GM21528 (cell line): ENCODE results near the gene AP1G1.
"Not testable (repeated sequence)": the region's sequence is repeated elsewhere in the genome, so short reads cannot be mapped to it uniquely, and the experiment has no call there.

Experiments used
- ATAC-seq: cut with Tn5 transposase; IDR thresholded peaks from one replicate; pipeline ENCODE4 v1.9.1; 2021; ENCODE audit warnings: mild to moderate bottlenecking, moderate library complexity; ENCODE audit not compliant: unreplicated experiment, low FRiP score

Gene AP1G1

DNA sequence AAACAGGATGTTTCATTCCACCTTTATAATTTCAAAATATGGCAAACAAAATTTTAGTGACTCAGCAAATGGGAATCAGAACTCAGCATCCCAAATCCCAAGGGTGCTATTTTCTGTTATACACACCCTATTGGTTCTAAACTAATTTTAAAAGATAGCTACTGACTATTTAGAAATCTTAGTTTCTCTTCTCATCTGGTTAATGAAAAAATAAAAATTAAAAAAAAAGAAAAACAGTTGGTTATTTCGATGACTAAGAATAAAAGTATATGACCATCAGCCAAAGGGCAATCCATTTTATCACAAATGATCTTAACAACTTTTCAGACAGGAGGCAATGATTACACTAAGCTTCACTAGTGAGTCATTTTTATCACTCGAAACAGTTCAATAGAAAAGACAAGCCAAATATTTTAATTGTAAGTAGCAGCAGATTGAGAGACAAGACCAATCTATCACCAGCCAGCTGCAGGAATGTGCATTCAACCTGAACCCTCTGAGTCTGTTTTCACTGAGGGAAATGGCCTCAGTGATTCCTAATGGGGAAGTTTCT, 99.3 kb downstream of the AP1G1 start:
- no peak for ATAC-seq

- no peak for ATAC-seq
These were observed 99.9 kb downstream of the AP1G1 start for GRCh38 chr16:71708696-71709095.

DNA sequence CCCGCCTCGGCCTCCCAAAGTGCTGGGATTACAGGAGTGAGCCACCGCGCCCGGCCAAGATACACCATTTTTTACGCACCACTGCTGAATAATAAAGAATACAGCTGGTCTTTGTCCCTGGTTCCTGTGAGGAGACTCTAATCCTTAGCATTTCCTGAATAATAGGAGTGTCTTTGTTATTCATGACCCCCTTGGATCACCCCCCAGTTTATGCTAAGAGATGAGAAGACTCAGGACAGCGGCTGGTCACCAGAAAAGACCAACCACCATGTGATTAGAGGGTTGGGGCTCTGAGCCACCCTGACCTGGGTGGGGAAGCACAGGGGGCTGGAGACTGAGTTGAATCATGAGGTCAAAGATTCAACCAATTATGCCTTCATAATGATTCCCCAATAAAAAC, 101.4 kb downstream of the AP1G1 start:
- no peak for ATAC-seq

- no peak for ATAC-seq
These were observed 102.6 kb downstream of the AP1G1 start for GRCh38 chr16:71706046-71706445.

DNA sequence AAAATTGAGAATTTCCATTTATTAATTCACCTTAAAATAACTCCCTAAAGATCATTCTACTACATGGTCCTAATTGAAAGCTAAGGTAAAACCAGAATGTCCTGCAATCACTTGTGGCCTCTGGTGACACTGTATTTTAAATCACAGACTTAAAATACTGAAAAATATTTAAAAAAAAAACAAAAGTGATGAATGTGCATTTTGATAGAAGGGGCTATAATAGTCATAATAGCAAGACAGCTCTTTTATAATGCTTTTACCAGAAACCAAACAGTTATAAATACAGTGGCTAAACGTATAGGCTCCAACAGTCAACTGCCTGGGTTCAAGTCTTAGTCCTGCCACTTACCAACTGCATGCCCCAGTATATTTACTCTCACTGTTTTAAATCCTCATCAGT, 105.3 kb downstream of the AP1G1 start:
- ATAC-seq = no peak

DNA sequence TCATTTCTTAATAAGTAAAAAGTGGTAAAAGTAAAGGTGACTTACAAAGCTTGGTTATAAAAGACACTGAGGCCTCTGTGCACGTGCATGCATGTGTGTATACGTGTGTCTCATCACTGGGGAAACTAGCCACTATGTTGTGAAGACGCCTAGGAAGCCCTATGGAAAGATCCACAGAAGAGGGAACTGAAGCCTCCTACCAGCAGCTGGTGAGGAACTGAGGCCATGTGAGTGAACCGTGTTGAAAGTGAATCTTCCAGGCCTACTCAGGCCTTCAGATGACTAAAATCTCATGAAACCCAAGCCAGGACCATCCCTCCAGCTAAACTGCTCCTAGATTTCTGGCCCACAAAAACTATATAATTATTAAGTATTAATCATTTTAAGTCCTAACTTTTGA, 107.8 kb downstream of the AP1G1 start:
- no peak for ATAC-seq

DNA sequence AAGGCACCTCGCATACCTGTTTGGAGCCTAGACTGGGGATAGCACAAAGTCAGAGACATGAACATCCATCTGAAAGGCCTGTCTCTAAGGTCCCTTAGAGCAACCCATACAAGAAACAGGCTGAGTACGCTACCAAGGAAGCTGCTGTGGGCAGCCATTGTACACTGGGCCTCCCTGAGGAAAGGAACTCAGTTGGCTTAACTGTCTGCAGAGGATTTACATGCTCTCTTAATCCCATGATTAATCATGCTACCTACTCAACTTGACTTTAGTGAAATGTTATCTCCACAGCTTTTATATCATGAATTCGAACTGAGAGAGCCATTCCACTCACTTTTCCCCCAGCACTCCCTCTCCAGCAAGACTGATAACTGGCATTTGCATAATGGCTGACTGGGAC, 110.1 kb downstream of the AP1G1 start:
- ATAC-seq = no peak

GRCh38 chr16:71693164-71693563, 115.5 kb downstream of the AP1G1 start:
- no peak for ATAC-seq

DNA sequence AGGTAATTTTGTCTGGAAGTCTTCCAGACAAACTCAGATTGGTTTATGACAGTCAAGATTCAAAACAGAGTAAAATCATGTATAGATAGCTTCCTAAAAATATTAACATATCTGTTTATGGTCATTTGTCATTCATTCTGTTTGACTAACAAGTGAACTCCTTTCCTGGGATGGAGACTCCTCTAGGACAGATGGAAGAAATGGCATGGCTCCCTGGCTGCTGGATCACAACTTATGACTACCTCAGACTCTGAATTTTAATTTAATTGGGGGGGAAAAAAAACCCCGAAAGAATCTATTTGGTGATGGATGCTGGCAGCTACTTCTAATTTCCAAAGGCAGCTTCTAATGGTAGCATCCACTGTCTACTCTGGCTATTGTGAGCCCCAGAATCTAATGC, 118.7 kb downstream of the AP1G1 start:
- no peak for ATAC-seq

GRCh38 chr16:71687861-71688260, 120.8 kb downstream of the AP1G1 start:
- no peak for ATAC-seq

DNA sequence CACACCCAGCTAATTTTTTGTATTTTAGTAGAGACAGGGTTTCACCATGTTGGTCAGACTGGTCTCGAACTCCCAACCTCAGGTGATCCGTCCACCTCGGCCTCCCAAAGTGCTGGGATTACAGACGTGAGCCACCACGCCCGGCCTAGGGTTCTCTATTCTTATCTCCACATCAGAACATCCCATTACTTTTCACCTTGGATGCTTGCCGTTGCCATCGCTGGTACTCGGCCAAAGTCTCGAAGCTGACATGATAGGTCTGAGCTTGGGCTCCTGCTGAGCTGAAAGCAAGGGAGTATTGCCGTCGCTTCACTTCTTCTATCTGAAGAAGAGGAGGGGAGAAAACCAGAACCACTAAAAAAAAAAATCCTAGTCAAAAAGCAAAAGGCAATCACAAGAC, 124.4 kb downstream of the AP1G1 start:
- not testable (repeated sequence) for ATAC-seq

GRCh38 chr16:71681360-71681759, 127.3 kb downstream of the AP1G1 start:
- ATAC-seq = no peak
